ENCODE data around the gene PROC. TPM values are rescaled to one million over a fixed set of nuclear protein-coding genes. Genes with fewer than 3 reads are reported as not detected.

Gene PROC
- polyA plus RNA-seq, 3 donors from 2014 or later, result 0.87 to 1.7 TPM; not detected in 1

DNA sequence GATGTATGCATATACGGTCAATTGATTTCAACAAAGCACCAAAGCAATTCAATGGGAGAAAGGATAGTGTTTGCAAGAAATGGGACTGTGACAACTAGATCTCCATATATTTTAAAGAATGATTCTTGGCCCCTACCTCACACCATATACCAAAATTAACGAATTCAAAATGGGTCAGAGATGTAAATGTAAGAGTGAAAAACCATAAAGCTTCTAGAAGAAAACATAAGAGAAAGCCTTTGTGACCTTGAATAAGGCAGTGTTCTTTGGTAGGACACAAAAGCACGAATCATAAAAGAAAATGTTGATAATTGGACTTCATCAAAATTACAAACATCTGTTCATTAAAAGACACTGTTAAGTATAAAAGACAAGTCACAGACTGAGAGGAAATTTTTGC lies 5.0 kb upstream of the PROC start:
- no peak overlapping the region for H3K27ac Mint-ChIP-seq
- no peak overlapping the region for H3K4me3 Mint-ChIP-seq
- H3K9me3 Mint-ChIP-seq, result no peaks in the 10 kb centered on the region
- H3K36me3 Mint-ChIP-seq, result no peaks in the 10 kb centered on the region
- DNase-seq, result no peak
- H3K4me1 Mint-ChIP-seq, result peaks cover 13 to 17% of the 10 kb centered on the region in 2 donors
- peaks cover 1 to 16% (median 7%) of the 10 kb centered on the region in 3 donors for H3K27me3 Mint-ChIP-seq (ENCODE audit: low read depth in 3 of 3)

DNA sequence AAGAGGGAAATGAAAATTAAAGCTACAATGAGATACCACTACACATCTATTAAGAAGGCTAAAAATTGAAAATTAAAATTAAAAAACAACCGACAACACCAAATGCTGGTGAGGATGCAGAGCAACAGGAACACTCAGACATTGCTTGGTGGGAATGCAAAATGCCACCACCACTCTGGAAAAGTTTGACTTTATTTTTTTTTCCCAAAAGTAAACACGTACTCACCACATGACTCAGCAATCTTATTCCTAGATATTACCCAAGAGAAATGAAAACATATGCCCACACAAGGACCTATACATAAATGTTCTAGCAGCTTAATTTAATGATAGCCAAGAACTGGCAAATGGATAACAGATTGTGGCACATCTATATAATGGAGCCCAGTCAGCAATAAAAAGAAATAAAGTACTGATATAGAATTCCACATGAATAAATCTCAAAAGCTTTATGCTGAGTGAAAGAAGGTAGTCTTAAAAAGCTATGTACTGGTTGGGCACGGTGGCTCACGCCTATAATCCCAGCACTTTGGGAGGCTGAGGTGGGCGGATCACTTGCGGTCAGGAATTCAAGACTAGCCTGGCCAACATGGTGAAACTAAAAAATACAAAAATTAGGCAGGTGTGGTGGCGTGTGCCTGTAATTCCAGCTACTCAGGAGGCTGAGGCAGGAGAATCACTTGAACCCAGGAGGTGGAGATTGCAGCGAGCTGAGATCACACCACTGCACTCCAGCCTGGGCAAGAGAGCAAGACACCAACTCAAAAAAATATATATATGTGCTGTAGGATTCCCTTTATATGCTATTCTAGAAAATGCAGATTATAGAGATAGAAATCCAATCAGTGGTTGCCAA lies 4.2 kb upstream of the PROC start:
- peak overlapping the region in 1 of 6 donors; percentile 38 for H3K27ac Mint-ChIP-seq
- peak overlapping the region in 1 of 5 donors; percentile 23 for H3K4me3 Mint-ChIP-seq
- peaks cover 13 to 17% of the 10 kb centered on the region in 2 donors for H3K4me1 Mint-ChIP-seq
- H3K9me3 Mint-ChIP-seq, result no peaks in the 10 kb centered on the region
- H3K27me3 Mint-ChIP-seq (ENCODE audit: low read depth in 3 of 3), result peaks cover 3 to 13% (median 7%) of the 10 kb centered on the region in 3 donors
- H3K36me3 Mint-ChIP-seq, result no peaks in the 10 kb centered on the region
- DNase-seq, result no peak

- no peaks in the 10 kb centered on the region for H3K36me3 Mint-ChIP-seq
- peaks cover 3 to 12% (median 7%) of the 10 kb centered on the region in 3 donors for H3K27me3 Mint-ChIP-seq (ENCODE audit: low read depth in 3 of 3)
- DNase-seq, result no peak
- peak overlapping the region in 2 of 5 donors; percentile 23 to 49 for H3K4me3 Mint-ChIP-seq
- H3K27ac Mint-ChIP-seq, result peak overlapping the region in 2 of 6 donors; percentile 53 to 61
- H3K4me1 Mint-ChIP-seq, result peaks cover 13 to 17% of the 10 kb centered on the region in 2 donors
- H3K9me3 Mint-ChIP-seq, result no peaks in the 10 kb centered on the region
Observed at GRCh38 chr2:127414638-127415592, 3.3 kb upstream of the PROC start.

- peaks cover 6 to 16% (median 11%) of the 10 kb centered on the region in 3 donors for H3K27me3 Mint-ChIP-seq (ENCODE audit: low read depth in 3 of 3)
- peak; percentile 67 to 72 (median 68) for DNase-seq
- no peaks in the 10 kb centered on the region for H3K36me3 Mint-ChIP-seq
- peaks cover 13 to 17% of the 10 kb centered on the region in 2 donors for H3K4me1 Mint-ChIP-seq
- peak overlapping the region; percentile 59 to 88 (median 79) for H3K4me3 Mint-ChIP-seq
- H3K27ac Mint-ChIP-seq, result peak overlapping the region in 5 of 6 donors; percentile 32 to 62 (median 45)
- H3K9me3 Mint-ChIP-seq, result no peaks in the 10 kb centered on the region
Observed at GRCh38 chr2:127415593-127416505, 2.4 kb upstream of the PROC start.

DNA sequence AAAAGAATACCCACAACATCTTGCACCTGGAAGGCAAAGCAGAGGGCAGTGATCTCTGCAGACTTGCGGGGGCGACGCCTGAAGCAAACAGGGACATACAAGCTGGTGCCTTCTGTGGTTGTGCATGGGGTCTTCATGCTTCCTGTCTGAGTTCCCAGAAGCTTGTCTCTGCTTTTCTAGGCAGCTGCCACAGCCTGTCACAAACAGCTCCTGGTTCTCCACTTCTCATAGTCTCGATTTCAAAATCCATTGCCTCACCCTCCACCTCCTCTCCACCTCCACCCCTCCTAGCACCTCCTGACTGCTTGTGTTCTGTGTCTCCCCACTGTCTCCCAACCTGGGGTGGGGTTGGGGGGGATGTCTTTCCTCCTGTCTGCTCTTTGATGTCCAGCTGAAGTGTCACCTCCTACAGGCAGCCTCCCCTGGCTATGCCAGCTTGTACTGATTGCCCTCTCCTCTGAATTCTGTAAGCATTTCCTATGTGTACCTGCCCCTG lies 1.7 kb upstream of the PROC start:
- peak overlapping the region; percentile 59 to 88 (median 79) for H3K4me3 Mint-ChIP-seq
- no peaks in the 10 kb centered on the region for H3K9me3 Mint-ChIP-seq
- DNase-seq, result no peak
- peaks cover 10 to 20% (median 13%) of the 10 kb centered on the region in 3 donors for H3K27me3 Mint-ChIP-seq (ENCODE audit: low read depth in 3 of 3)
- peak overlapping the region in 5 of 6 donors; percentile 32 to 85 (median 69) for H3K27ac Mint-ChIP-seq
- H3K4me1 Mint-ChIP-seq, result peaks cover 13 to 17% of the 10 kb centered on the region in 2 donors
- no peaks in the 10 kb centered on the region for H3K36me3 Mint-ChIP-seq

GRCh38 chr2:127417406-127417805 lies 821 bp upstream of the PROC start:
- peaks cover 14 to 20% (median 14%) of the 10 kb centered on the region in 3 donors for H3K27me3 Mint-ChIP-seq (ENCODE audit: low read depth in 3 of 3)
- H3K4me3 Mint-ChIP-seq, result peak overlapping the region in 4 of 5 donors; percentile 23 to 56 (median 38)
- no peak for DNase-seq
- no peaks in the 10 kb centered on the region for H3K9me3 Mint-ChIP-seq
- no peaks in the 10 kb centered on the region for H3K36me3 Mint-ChIP-seq
- H3K4me1 Mint-ChIP-seq, result peaks cover 13 to 17% of the 10 kb centered on the region in 2 donors
- H3K27ac Mint-ChIP-seq, result peak overlapping the region in 1 of 6 donors; percentile 14

DNA sequence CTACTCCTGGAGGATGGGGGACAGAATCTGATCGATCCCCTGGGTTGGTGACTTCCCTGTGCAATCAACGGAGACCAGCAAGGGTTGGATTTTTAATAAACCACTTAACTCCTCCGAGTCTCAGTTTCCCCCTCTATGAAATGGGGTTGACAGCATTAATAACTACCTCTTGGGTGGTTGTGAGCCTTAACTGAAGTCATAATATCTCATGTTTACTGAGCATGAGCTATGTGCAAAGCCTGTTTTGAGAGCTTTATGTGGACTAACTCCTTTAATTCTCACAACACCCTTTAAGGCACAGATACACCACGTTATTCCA lies 844 bp downstream of the PROC start:
- DNase-seq, result no peak
- H3K4me3 Mint-ChIP-seq, result no peak overlapping the region
- H3K4me1 Mint-ChIP-seq, result peaks cover 19 to 23% of the 10 kb centered on the region in 2 donors
- peaks cover 17 to 26% (median 17%) of the 10 kb centered on the region in 3 donors for H3K27me3 Mint-ChIP-seq (ENCODE audit: low read depth in 3 of 3)
- H3K36me3 Mint-ChIP-seq, result no peaks in the 10 kb centered on the region
- H3K9me3 Mint-ChIP-seq, result peaks cover 0 to 1% (median 0%) of the 10 kb centered on the region in 6 donors
- no peak overlapping the region for H3K27ac Mint-ChIP-seq

DNA sequence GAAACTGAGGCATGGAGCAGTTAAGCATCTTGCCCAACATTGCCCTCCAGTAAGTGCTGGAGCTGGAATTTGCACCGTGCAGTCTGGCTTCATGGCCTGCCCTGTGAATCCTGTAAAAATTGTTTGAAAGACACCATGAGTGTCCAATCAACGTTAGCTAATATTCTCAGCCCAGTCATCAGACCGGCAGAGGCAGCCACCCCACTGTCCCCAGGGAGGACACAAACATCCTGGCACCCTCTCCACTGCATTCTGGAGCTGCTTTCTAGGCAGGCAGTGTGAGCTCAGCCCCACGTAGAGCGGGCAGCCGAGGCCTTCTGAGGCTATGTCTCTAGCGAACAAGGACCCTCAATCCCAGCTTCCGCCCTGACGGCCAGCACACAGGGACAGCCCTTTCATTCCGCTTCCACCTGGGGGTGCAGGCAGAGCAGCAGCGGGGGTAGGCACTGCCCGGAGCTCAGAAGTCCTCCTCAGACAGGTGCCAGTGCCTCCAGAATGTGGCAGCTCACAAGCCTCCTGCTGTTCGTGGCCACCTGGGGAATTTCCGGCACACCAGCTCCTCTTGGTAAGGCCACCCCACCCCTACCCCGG lies 1.3 kb downstream of the PROC start:
- H3K4me3 Mint-ChIP-seq, result no peak overlapping the region
- H3K36me3 Mint-ChIP-seq, result no peaks in the 10 kb centered on the region
- peaks cover 17 to 28% (median 17%) of the 10 kb centered on the region in 3 donors for H3K27me3 Mint-ChIP-seq (ENCODE audit: low read depth in 3 of 3)
- peaks cover 0 to 1% (median 0%) of the 10 kb centered on the region in 6 donors for H3K9me3 Mint-ChIP-seq
- no peak for DNase-seq
- H3K4me1 Mint-ChIP-seq, result peaks cover 21% of the 10 kb centered on the region in 2 donors
- H3K27ac Mint-ChIP-seq, result no peak overlapping the region

DNA sequence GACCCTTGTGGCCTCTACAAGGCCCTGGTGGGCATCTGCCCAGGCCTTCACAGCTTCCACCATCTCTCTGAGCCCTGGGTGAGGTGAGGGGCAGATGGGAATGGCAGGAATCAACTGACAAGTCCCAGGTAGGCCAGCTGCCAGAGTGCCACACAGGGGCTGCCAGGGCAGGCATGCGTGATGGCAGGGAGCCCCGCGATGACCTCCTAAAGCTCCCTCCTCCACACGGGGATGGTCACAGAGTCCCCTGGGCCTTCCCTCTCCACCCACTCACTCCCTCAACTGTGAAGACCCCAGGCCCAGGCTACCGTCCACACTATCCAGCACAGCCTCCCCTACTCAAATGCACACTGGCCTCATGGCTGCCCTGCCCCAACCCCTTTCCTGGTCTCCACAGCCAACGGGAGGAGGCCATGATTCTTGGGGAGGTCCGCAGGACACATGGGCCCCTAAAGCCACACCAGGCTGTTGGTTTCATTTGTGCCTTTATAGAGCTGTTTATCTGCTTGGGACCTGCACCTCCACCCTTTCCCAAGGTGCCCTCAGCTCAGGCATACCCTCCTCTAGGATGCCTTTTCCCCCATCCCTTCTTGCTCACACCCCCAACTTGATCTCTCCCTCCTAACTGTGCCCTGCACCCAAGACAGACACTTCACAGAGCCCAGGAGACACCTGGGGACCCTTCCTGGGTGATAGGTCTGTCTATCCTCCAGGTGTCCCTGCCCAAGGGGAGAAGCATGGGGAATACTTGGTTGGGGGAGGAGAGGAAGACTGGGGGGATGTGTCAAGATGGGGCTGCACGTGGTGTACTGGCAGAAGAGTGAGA lies 2.0 kb downstream of the PROC start:
- H3K4me1 Mint-ChIP-seq, result peaks cover 21% of the 10 kb centered on the region in 2 donors
- H3K36me3 Mint-ChIP-seq, result no peaks in the 10 kb centered on the region
- no peak overlapping the region for H3K4me3 Mint-ChIP-seq
- no peak for DNase-seq
- H3K27ac Mint-ChIP-seq, result no peak overlapping the region
- H3K9me3 Mint-ChIP-seq, result peaks cover 0 to 1% (median 0%) of the 10 kb centered on the region in 6 donors
- H3K27me3 Mint-ChIP-seq (ENCODE audit: low read depth in 3 of 3), result peaks cover 17 to 29% (median 17%) of the 10 kb centered on the region in 3 donors

DNA sequence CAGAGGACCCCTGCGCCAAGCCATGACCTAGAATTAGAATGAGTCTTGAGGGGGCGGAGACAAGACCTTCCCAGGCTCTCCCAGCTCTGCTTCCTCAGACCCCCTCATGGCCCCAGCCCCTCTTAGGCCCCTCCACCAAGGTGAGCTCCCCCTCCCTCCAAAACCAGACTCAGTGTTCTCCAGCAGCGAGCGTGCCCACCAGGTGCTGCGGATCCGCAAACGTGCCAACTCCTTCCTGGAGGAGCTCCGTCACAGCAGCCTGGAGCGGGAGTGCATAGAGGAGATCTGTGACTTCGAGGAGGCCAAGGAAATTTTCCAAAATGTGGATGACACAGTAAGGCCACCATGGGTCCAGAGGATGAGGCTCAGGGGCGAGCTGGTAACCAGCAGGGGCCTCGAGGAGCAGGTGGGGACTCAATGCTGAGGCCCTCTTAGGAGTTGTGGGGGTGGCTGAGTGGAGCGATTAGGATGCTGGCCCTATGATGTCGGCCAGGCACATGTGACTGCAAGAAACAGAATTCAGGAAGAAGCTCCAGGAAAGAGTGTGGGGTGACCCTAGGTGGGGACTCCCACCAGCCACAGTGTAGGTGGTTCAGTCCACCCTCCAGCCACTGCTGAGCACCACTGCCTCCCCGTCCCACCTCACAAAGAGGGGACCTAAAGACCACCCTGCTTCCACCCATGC lies 3.0 kb downstream of the PROC start:
- Mint-ChIP-seq H3K9me3 (peaks cover 0 to 1% (median 0%) of the 10 kb centered on the region in 6 donors), H3K4me3 (no peak overlapping the region), H3K27ac (no peak overlapping the region), H3K36me3 (no peaks in the 10 kb centered on the region), H3K27me3 (ENCODE audit: low read depth in 3 of 3) (peaks cover 14 to 30% (median 17%) of the 10 kb centered on the region in 3 donors), H3K4me1 (peaks cover 17% of the 10 kb centered on the region in 2 donors)
- no peak for DNase-seq

GRCh38 chr2:127421871-127422558 lies 3.8 kb downstream of the PROC start:
- Mint-ChIP-seq H3K4me1 (peaks cover 10% of the 10 kb centered on the region in 2 donors), H3K9me3 (peaks cover 0 to 1% (median 0%) of the 10 kb centered on the region in 6 donors), H3K27me3 (ENCODE audit: low read depth in 3 of 3) (peaks cover 14 to 26% (median 17%) of the 10 kb centered on the region in 3 donors), H3K36me3 (no peaks in the 10 kb centered on the region), H3K27ac (no peak overlapping the region), H3K4me3 (no peak overlapping the region)
- DNase-seq, result no peak
